GM12878 (cell line): ENCODE results near the gene USP21. TPM values are rescaled to one million over a fixed set of nuclear protein-coding genes. Genes with fewer than 3 reads are reported as not detected.

Source experiments
- ATAC-seq: fragments of 200-7000 bp; cut with Tn5 transposase; 3 replicates; pipeline ENCODE4 v1.9.1; 2020; ENCODE audit warnings: mild to moderate bottlenecking, moderate library complexity
- BruUV-seq: library from RNA; stranded (reverse); fragments of 400-500 nt; replicated peaks from 2 replicates; lab custom pipeline; 2021; lab: Mats Ljungman, UMichigan
- CTCF ChIA-PET: fragments of 300-600 bp; sonication (Branson Sonifier 250); formaldehyde crosslinking; extraction: SDS; loops from one replicate; lab custom pipeline; 2021; ENCODE audit warnings: inconsistent platforms; lab: Yijun Ruan, JAX
- POLR2A ChIA-PET: fragments of 350-600 bp; formaldehyde crosslinking; extraction: SDS; loops from one replicate; lab custom pipeline; 2021; ENCODE audit warnings: inconsistent platforms; lab: Charles Lee
- RAD21 ChIA-PET: fragments of 300-600 bp; sonication (Branson Sonifier 250); formaldehyde crosslinking; loops from one replicate; lab custom pipeline; 2023; ENCODE audit warnings: antibody characterized with exemption; ENCODE audit not compliant: unreplicated experiment; lab: Charles Lee
- SMC1A ChIA-PET: fragments of 300-600 bp; sonication (Branson Sonifier 250); formaldehyde crosslinking; loops from one replicate; lab custom pipeline; 2023; ENCODE audit not compliant: unreplicated experiment, uncharacterized antibody; lab: Charles Lee
- DNase-seq: peaks from one replicate; pipeline ENCODE4 v3.0.0-alpha.2; 2011; ENCODE audit warnings: low read depth, low spot score
- FAIRE-seq: peaks from 3 replicates; lab custom pipeline; 2011; peaks lifted over from hg19 to GRCh38; lab: Jason Lieb, UNC
- H2AFZ ChIP-seq: 2 replicates; pipeline ENCODE4 v1.6.0; 2011; ENCODE audit warnings: low read depth, low read length, control low read depth; ENCODE audit not compliant: control insufficient read depth
- H3K27ac ChIP-seq: 2 replicates; pipeline ENCODE4 v1.5.1; 2011; ENCODE audit warnings: control low read depth; ENCODE audit not compliant: control insufficient read depth, insufficient read depth
- H3K27me3 ChIP-seq, 2 experiments: replicated peaks in 1 of 2; 2 replicates each; pipeline versions ENCODE4 v1.6.0 to v1.6.1; 2011; ENCODE audit warnings: low read length in 1 of 2; ENCODE audit not compliant: control insufficient read depth in 2 of 2, insufficient read depth in 2 of 2
- H3K36me3 ChIP-seq, 2 experiments: 2 replicates each; pipeline ENCODE4 v1.5.1; 2011; ENCODE audit warnings: low read length in 1 of 2; ENCODE audit not compliant: control insufficient read depth in 2 of 2, insufficient read depth in 2 of 2
- H3K4me1 ChIP-seq: 2 replicates; pipeline ENCODE4 v1.6.1; 2011; ENCODE audit warnings: mild to moderate bottlenecking, low read length, moderate library complexity, mixed read lengths; ENCODE audit not compliant: control insufficient read depth, insufficient read depth
- H3K4me2 ChIP-seq: 2 replicates; pipeline ENCODE4 v1.6.0; 2011; ENCODE audit warnings: control low read depth; ENCODE audit not compliant: control insufficient read depth, insufficient read depth
- H3K4me3 ChIP-seq: fragments of 200-600 bp; sonication (generic); 2 replicates; pipeline ENCODE4 v1.5.1; 2016
- H3K79me2 ChIP-seq: 2 replicates; pipeline ENCODE4 v1.6.0; 2011; ENCODE audit warnings: low read length; ENCODE audit not compliant: control insufficient read depth, insufficient read depth
- H3K9ac ChIP-seq: 2 replicates; pipeline ENCODE4 v1.8.0; 2011; ENCODE audit warnings: low read length, control low read depth, mixed read lengths; ENCODE audit not compliant: control insufficient read depth, insufficient read depth
- H3K9me3 ChIP-seq: replicated peaks from 3 replicates; pipeline ENCODE4 v1.5.1; 2011; ENCODE audit warnings: mild to moderate bottlenecking, low read length; ENCODE audit not compliant: control insufficient read depth, insufficient read depth
- H4K20me1 ChIP-seq: 2 replicates; pipeline ENCODE4 v1.6.0; 2011; ENCODE audit not compliant: control insufficient read depth, insufficient read depth
- BRCA1 ChIP-seq: IDR thresholded peaks from 2 replicates; pipeline ENCODE4 v1.6.1; 2011; ENCODE audit warnings: low read depth, low read length, improper control_type of control experiment
- GABPA ChIP-seq: IDR thresholded peaks from 2 replicates; pipeline ENCODE4 v1.6.1; 2014; ENCODE audit warnings: antibody characterized with exemption, low read depth, mild to moderate bottlenecking, inconsistent platforms
- ZZZ3 ChIP-seq: IDR thresholded peaks from 2 replicates; pipeline ENCODE4 v1.6.1; 2011; ENCODE audit warnings: low read depth; ENCODE audit not compliant: control insufficient read depth, insufficient read length
- WGBS: methylation state at CpG from one replicate; pipeline ENCODE4 v1.1.6; 2016; ENCODE audit warnings: low lambda C conversion rate; ENCODE audit not compliant: insufficient replicate concordance, insufficient coverage; ENCODE audit errors: missing lambda C conversion rate; 5-methylcytosine and 5-hydroxymethylcytosine counted together
- in situ Hi-C: fragments of 300-500 bp; cut with MboI; formaldehyde crosslinking; loops from 9 replicates; pipeline ENCODE4 v1.14.3; 2018; ENCODE audit warnings: mixed read lengths
- intact Hi-C: fragments of 100-400 bp; cut with micrococcal nuclease; formaldehyde crosslinking; loops from one replicate; pipeline ENCODE4 v1.14.2; 2022; ENCODE audit not compliant: unreplicated experiment
- polyA plus RNA-seq, 11 experiments: library from polyadenylated mRNA; depleted of rRNA in 4 of 11; unstranded in 6 of 11; stranded (reverse) in 5 of 11; fragments of >200 nt; fragmentation: Nextera tagmentation in 4 of 11; fragmentation: Illumina TruSeq in 1 of 11; extraction: Ambion mirVana in 4 of 11; extraction: Trizol in 1 of 11; gene quantifications; 1 replicate in 1 of 11; 2 replicates in 10 of 11; pipeline versions ENCODE4 v1.2.1 to v1.2.3, GENCODE V29; 2011 to 2016; ENCODE audit warnings: inconsistent platforms in 2 of 11, missing spikeins in 2 of 11, low read depth in 1 of 11
- total RNA-seq, 4 experiments: library from RNA; depleted of rRNA in 3 of 4; stranded (reverse); fragments of >200 nt in 3 of 4; fragmentation: Illumina TruSeq in 1 of 4; extraction: Trizol in 1 of 4; gene quantifications; 2 replicates each; pipeline versions ENCODE4 v1.2.1 to v1.2.3, GENCODE V29; 2013 to 2021
- TF ChIP-seq, protein P1 (sequence below): fragments of 450-650 bp; IDR thresholded peaks from 2 replicates; pipeline ENCODE4 v1.6.1; 2018; ENCODE audit warnings: mild to moderate bottlenecking, low read depth, moderate library complexity; ENCODE audit not compliant: partially characterized antibody

USP21 gene
- total and polyA plus RNA-seq, 10 of the 15 experiments (the other 5 are each of a cell fraction or from before 2014, with no cell fraction given): 3.2 to 28.6 (median 16.6) TPM

- intact Hi-C loops: no loop called here
- ChIA-PET POLR2A (interaction anchor here (0.6 kb wide), 1 partner anchor 10 kb away, joined by 5 read pairs; no protein-coding TSS in a partner anchor), SMC1A (no interaction called here), RAD21 (interaction anchor here (0.8 to 1.1 kb wide), 2 partner anchors 170 to 224 kb away, joined by 3 to 5 read pairs; no protein-coding TSS in a partner anchor), CTCF (interaction anchor here (1.4 kb wide), 1 partner anchor 221 kb away, joined by 5 read pairs; no protein-coding TSS in a partner anchor)
- Histone ChIP-seq H3K4me3 (no peak overlapping the region), H4K20me1 (no peaks in the 10 kb centered on the region), H3K4me1 (peaks cover 15% of the 10 kb centered on the region), H3K27me3 (no peaks in the 10 kb centered on the region), H2AFZ (no peak overlapping the region), H3K27ac (no peak overlapping the region), H3K79me2 (peaks cover 8% of the 10 kb centered on the region), H3K9ac (no peak overlapping the region), H3K36me3 (peaks cover 0 to 16% of the 10 kb centered on the region in 2 experiments; a peak in 3 of 4 replicates), H3K9me3 (no peaks in the 10 kb centered on the region), H3K4me2 (no peak overlapping the region)
- in situ Hi-C loops: no loop called here
- TF ChIP-seq ZZZ3: no peak
- no peak for TF ChIP-seq BRCA1
- TF ChIP-seq, protein P1, sequence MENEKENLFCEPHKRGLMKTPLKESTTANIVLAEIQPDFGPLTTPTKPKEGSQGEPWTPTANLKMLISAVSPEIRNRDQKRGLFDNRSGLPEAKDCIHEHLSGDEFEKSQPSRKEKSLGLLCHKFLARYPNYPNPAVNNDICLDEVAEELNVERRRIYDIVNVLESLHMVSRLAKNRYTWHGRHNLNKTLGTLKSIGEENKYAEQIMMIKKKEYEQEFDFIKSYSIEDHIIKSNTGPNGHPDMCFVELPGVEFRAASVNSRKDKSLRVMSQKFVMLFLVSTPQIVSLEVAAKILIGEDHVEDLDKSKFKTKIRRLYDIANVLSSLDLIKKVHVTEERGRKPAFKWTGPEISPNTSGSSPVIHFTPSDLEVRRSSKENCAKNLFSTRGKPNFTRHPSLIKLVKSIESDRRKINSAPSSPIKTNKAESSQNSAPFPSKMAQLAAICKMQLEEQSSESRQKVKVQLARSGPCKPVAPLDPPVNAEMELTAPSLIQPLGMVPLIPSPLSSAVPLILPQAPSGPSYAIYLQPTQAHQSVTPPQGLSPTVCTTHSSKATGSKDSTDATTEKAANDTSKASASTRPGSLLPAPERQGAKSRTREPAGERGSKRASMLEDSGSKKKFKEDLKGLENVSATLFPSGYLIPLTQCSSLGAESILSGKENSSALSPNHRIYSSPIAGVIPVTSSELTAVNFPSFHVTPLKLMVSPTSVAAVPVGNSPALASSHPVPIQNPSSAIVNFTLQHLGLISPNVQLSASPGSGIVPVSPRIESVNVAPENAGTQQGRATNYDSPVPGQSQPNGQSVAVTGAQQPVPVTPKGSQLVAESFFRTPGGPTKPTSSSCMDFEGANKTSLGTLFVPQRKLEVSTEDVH: no peak
- no peak for TF ChIP-seq GABPA
- ATAC-seq (no peak), DNase-seq (no peak), FAIRE-seq (no peak)
- 95% methylated on average over 22 of the region's 22 CpGs for WGBS
- BruUV-seq: no TSS peak
Measured at GRCh38 chr1:161160671-161161145, 1.4 kb downstream of the USP21 start.
